MM.1S (cell line): ENCODE results near the gene WIZ.
A peak's percentile ranks its signal among the peaks of the same experiment; 100 is the strongest.

Source experiments
- DNase-seq: peaks from one replicate; pipeline ENCODE4 v3.0.0-alpha.2; 2015
- H2AFZ ChIP-seq: fragments of 300-600 bp; sonication (generic); 2 replicates; pipeline ENCODE4 v1.6.0; 2016; ENCODE audit warnings: antibody characterized with exemption, low read length
- H3F3A ChIP-seq: fragments of 300-600 bp; sonication (generic); 2 replicates; pipeline ENCODE4 v1.6.1; 2016; ENCODE audit warnings: mild to moderate bottlenecking, antibody characterized with exemption, low read length, moderate library complexity, mixed read lengths; ENCODE audit not compliant: insufficient read depth
- H3K27ac ChIP-seq: fragments of 300-600 bp; sonication (generic); 2 replicates; pipeline ENCODE4 v1.5.1; 2016; ENCODE audit warnings: mild to moderate bottlenecking, low read length
- H3K27me3 ChIP-seq: fragments of 300-600 bp; sonication (generic); replicated peaks from 2 replicates; pipeline ENCODE4 v1.6.0; 2016; ENCODE audit warnings: low read length; ENCODE audit not compliant: insufficient read depth
- H3K36me3 ChIP-seq: fragments of 300-600 bp; sonication (generic); replicated peaks from 2 replicates; pipeline ENCODE4 v1.6.1; 2016; ENCODE audit warnings: mild to moderate bottlenecking, low read length, mixed read lengths; ENCODE audit not compliant: insufficient read depth
- H3K4me1 ChIP-seq: fragments of 300-600 bp; sonication (generic); 2 replicates; pipeline ENCODE4 v1.6.1; 2016; ENCODE audit warnings: low read length, mixed read lengths
- H3K4me2 ChIP-seq: fragments of 300-600 bp; sonication (generic); 2 replicates; pipeline ENCODE4 v1.6.0; 2016; ENCODE audit warnings: low read depth, low read length
- H3K4me3 ChIP-seq: fragments of 300-600 bp; sonication (generic); 2 replicates; pipeline ENCODE4 v1.5.1; 2016; ENCODE audit warnings: low read length, mixed read lengths
- H3K79me2 ChIP-seq: fragments of 300-600 bp; sonication (generic); 2 replicates; pipeline ENCODE4 v1.6.1; 2016; ENCODE audit warnings: mixed run types, low read length, mixed read lengths
- H3K9ac ChIP-seq: fragments of 300-600 bp; sonication (generic); 2 replicates; pipeline ENCODE4 v1.6.1; 2016; ENCODE audit warnings: low read length, mixed read lengths
- H3K9me2 ChIP-seq: fragments of 300-600 bp; sonication (generic); replicated peaks from 2 replicates; pipeline ENCODE4 v1.6.1; 2016; ENCODE audit warnings: mild to moderate bottlenecking, low read length, mixed read lengths; ENCODE audit not compliant: insufficient read depth
- H3K9me3 ChIP-seq: fragments of 300-600 bp; sonication (generic); replicated peaks from 2 replicates; pipeline ENCODE4 v1.6.1; 2016; ENCODE audit warnings: mild to moderate bottlenecking, low read length, mixed read lengths; ENCODE audit not compliant: insufficient read depth
- H4K20me1 ChIP-seq: fragments of 300-600 bp; sonication (generic); 2 replicates; pipeline ENCODE4 v1.6.1; 2016; ENCODE audit warnings: mild to moderate bottlenecking, low read length, moderate library complexity, mixed read lengths; ENCODE audit not compliant: insufficient read depth
- EZH2 ChIP-seq: fragments of 300-600 bp; sonication (generic); optimal IDR thresholded peaks from 2 replicates; pipeline ENCODE3; 2017; ENCODE audit warnings: low read depth, mild to moderate bottlenecking, antibody characterized with exemption, low read length, mixed read lengths
- EZH2phosphoT487 ChIP-seq: fragments of 300-600 bp; sonication (generic); IDR thresholded peaks from 2 replicates; pipeline ENCODE4 v1.6.1; 2018; ENCODE audit warnings: antibody characterized with exemption, low read length
- TF ChIP-seq, protein P1 (sequence below): fragments of 300-600 bp; sonication (generic); IDR thresholded peaks from 2 replicates; pipeline ENCODE4 v1.5.1; 2016; ENCODE audit warnings: antibody characterized with exemption, low read length, mixed read lengths

The WIZ gene

GRCh38 chr19:15421721-15422260 lies 28.0 kb downstream of the WIZ start:
- no peak for TF ChIP-seq EZH2
- TF ChIP-seq, protein P1, sequence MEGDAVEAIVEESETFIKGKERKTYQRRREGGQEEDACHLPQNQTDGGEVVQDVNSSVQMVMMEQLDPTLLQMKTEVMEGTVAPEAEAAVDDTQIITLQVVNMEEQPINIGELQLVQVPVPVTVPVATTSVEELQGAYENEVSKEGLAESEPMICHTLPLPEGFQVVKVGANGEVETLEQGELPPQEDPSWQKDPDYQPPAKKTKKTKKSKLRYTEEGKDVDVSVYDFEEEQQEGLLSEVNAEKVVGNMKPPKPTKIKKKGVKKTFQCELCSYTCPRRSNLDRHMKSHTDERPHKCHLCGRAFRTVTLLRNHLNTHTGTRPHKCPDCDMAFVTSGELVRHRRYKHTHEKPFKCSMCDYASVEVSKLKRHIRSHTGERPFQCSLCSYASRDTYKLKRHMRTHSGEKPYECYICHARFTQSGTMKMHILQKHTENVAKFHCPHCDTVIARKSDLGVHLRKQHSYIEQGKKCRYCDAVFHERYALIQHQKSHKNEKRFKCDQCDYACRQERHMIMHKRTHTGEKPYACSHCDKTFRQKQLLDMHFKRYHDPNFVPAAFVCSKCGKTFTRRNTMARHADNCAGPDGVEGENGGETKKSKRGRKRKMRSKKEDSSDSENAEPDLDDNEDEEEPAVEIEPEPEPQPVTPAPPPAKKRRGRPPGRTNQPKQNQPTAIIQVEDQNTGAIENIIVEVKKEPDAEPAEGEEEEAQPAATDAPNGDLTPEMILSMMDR, result no peak
- TF ChIP-seq EZH2phosphoT487, result no peak
- Histone ChIP-seq H3K9me3 (no peaks in the 10 kb centered on the region), H3K9ac (no peak overlapping the region), H4K20me1 (no peaks in the 10 kb centered on the region), H3K27ac (no peak overlapping the region), H3K4me2 (no peak overlapping the region), H3F3A (peaks cover 7% of the 10 kb centered on the region; the same call in 1 of the 2 replicates), H3K36me3 (peaks cover 8% of the 10 kb centered on the region; the same call in 1 of the 2 replicates), H3K4me3 (no peak overlapping the region), H3K4me1 (peaks cover 13% of the 10 kb centered on the region), H2AFZ (no peak overlapping the region), H3K27me3 (no peaks in the 10 kb centered on the region), H3K79me2 (peaks cover 20% of the 10 kb centered on the region), H3K9me2 (no peaks in the 10 kb centered on the region)
- DNase-seq, result no peak

DNA sequence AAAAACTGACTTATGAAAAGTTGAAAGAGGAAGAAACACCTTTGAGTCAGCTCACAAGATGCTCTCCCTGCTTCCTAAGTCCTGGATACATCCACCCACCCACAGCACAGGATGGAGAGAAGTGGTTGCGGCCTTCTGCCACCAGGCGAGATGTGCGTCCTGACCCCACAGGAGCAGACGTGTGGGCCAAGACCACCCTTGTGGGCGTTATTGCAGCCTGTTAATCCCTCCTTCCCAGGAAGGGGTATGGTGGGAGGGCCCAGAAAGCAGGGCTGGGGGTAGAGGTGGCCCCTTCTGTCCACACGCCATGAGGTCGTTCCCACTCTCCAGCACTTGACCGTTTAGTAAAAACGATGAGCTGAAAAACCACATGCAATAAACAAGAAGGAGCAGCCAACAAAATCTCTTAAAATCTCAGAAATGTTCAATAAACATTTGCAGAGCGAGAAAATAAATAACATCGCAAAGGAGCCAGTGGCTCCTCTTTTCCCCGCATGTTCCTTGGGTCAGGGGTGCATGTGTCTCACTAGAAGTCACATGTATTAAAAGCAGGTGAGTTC lies 28.5 kb downstream of the WIZ start:
- H3K27ac ChIP-seq, result no peak overlapping the region
- DNase-seq, result no peak
- TF ChIP-seq EZH2phosphoT487 (no peak), EZH2 (no peak)
- TF ChIP-seq, protein P1, result no peak

DNA sequence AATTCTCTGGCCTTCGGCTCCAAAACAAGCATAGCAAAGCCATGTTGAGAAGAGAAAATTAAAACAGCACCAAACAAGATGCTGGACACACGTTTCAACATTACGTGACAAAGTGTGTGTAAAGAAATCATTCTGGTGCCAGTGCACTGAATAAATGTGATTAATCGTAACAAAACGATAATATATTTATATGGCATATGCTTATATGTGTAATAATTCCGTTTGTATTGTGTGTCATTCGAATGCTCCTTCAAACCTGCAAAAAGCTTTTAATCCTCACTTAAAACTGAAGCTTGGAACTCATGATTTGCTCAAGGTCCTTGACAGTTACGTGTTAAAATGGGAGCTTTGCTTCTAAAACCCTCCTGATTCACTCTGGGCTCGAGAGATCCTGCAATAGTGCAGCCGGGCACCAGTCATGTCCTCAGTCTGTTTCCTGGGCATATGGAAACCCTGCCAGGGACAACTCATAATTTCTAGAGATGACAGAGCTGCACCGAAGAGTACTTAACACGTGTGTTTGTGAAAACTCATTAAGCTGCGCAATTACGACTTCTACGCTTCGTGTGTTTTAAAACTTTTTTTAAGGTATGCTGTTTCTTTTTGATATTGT lies 30.2 kb downstream of the WIZ start:
- Histone ChIP-seq H3K27me3 (no peaks in the 10 kb centered on the region), H3K36me3 (0 out of 2 replicates have a peak, but pooled peaks cover 4% of the 10 kb centered on the region), H3K4me1 (peaks cover 13% of the 10 kb centered on the region), H3K27ac (no peak overlapping the region), H3K9ac (peak overlapping the region; percentile 2; the same call in 1 of the 2 replicates), H3K9me2 (no peaks in the 10 kb centered on the region), H2AFZ (no peak overlapping the region), H3F3A (peaks cover 7% of the 10 kb centered on the region; the same call in 1 of the 2 replicates), H3K79me2 (peaks cover 41% of the 10 kb centered on the region), H3K4me2 (peak overlapping the region; percentile 53; the same call in 1 of the 2 replicates), H3K4me3 (peak overlapping the region; percentile 13; the same call in 1 of the 2 replicates), H3K9me3 (no peaks in the 10 kb centered on the region), H4K20me1 (no peaks in the 10 kb centered on the region)
- no peak for DNase-seq
- TF ChIP-seq EZH2phosphoT487 (no peak), EZH2 (no peak)
- TF ChIP-seq, protein P1, result no peak

More for the DNA sequence above, 28.5 kb downstream of the WIZ start:
- Histone ChIP-seq H3F3A (peaks cover 7% of the 10 kb centered on the region; the same call in 1 of the 2 replicates), H3K9me3 (no peaks in the 10 kb centered on the region), H2AFZ (no peak overlapping the region), H3K79me2 (peaks cover 26% of the 10 kb centered on the region), H3K4me3 (no peak overlapping the region), H3K9me2 (no peaks in the 10 kb centered on the region), H3K4me2 (no peak overlapping the region), H3K36me3 (0 out of 2 replicates have a peak, but pooled peaks cover 4% of the 10 kb centered on the region), H4K20me1 (no peaks in the 10 kb centered on the region), H3K9ac (no peak overlapping the region), H3K4me1 (peaks cover 13% of the 10 kb centered on the region), H3K27me3 (no peaks in the 10 kb centered on the region)
